Amniotic stem cell (primary cell): ENCODE data around the gene ARVCF.

Source experiments
- DNase-seq: peaks from one replicate; lab custom pipeline; 2025; lab: John Stamatoyannopoulos, UW

Gene ARVCF

GRCh38 chr22:19961868-19962245, 54.8 kb downstream of the ARVCF start:
- no peak for DNase-seq

- DNase-seq = no peak
Measured at GRCh38 chr22:19961201-19961580, 55.4 kb downstream of the ARVCF start.

- DNase-seq = no peak
Measured at GRCh38 chr22:19960491-19961200, 56.0 kb downstream of the ARVCF start.

GRCh38 chr22:19959587-19960490, 56.8 kb downstream of the ARVCF start:
- no peak for DNase-seq

- DNase-seq = no peak
Measured at GRCh38 chr22:19959043-19959586, 57.5 kb downstream of the ARVCF start.

- no peak for DNase-seq
Measured at GRCh38 chr22:19958083-19959042, 58.3 kb downstream of the ARVCF start.

GRCh38 chr22:19957445-19957844, 59.2 kb downstream of the ARVCF start:
- DNase-seq = no peak

- no peak for DNase-seq
Measured at GRCh38 chr22:19955241-19956128, 61.1 kb downstream of the ARVCF start.

GRCh38 chr22:19951346-19951745, 65.3 kb downstream of the ARVCF start:
- DNase-seq = no peak

GRCh38 chr22:19948057-19948760, 68.4 kb downstream of the ARVCF start:
- DNase-seq = no peak

GRCh38 chr22:19943082-19944026, 73.3 kb downstream of the ARVCF start:
- peak; percentile 74 for DNase-seq

- peak; percentile 42 for DNase-seq
Measured at GRCh38 chr22:19942157-19943081, 74.2 kb downstream of the ARVCF start.

GRCh38 chr22:19941365-19942082, 75.1 kb downstream of the ARVCF start, which contains the start of the genes COMT and TXNRD2:
COMT (plus strand) TSS chr22:19941772; CDS start chr22:19962527, 20,755 bp downstream.
TXNRD2 (minus strand) TSS chr22:19941818; CDS start chr22:19941803, 15 bp downstream.
- DNase-seq = no peak

- no peak for DNase-seq
Measured at GRCh38 chr22:19940536-19941364, 75.9 kb downstream of the ARVCF start.

- no peak for DNase-seq
Measured at GRCh38 chr22:19937616-19938473, 78.8 kb downstream of the ARVCF start.
